HepG2 (cell line): ENCODE results near the gene MARCHF5. TPM values are rescaled to one million over a fixed set of nuclear protein-coding genes. Genes with fewer than 3 reads are reported as not detected.

Experiments used
- ATAC-seq: fragments of 200-7000 bp; cut with Tn5 transposase; 3 replicates; pipeline ENCODE4 v1.9.1; 2020; ENCODE audit warnings: mild to moderate bottlenecking, moderate library complexity
- BruUV-seq: library from RNA; stranded (reverse); fragments of 400-500 nt; replicated peaks from 2 replicates; lab custom pipeline; 2021; lab: Mats Ljungman, UMichigan
- CTCF ChIA-PET: fragments of 300-600 bp; formaldehyde crosslinking; extraction: SDS; loops from one replicate; lab custom pipeline; 2021; ENCODE audit warnings: low total read pairs, inconsistent platforms, low intra/inter-chr PET ratio; lab: Yijun Ruan, JAX
- POLR2A ChIA-PET: fragments of 350-600 bp; sonication (Branson Sonifier 250); formaldehyde crosslinking; loops from one replicate; lab custom pipeline; 2020; ENCODE audit warnings: antibody characterized with exemption, inconsistent platforms; lab: Yijun Ruan, JAX
- DNase-seq: peaks from one replicate; pipeline ENCODE4 v3.0.0-alpha.2; 2015; ENCODE audit warnings: low spot score
- FAIRE-seq: peaks from 3 replicates; lab custom pipeline; 2011; peaks lifted over from hg19 to GRCh38; lab: Jason Lieb, UNC
- H2AFZ ChIP-seq: one replicate; pipeline ENCODE4 v1.6.1; 2011; ENCODE audit warnings: low read length, inconsistent platforms
- H3K27ac ChIP-seq: fragments of 300-600 bp; 3 replicates; pipeline ENCODE4 v1.8.0; 2011; ENCODE audit warnings: mixed run types, mild to moderate bottlenecking, mixed read lengths, low read length, inconsistent platforms; ENCODE audit not compliant: insufficient read depth; ENCODE audit errors: extremely low read length
- H3K27me3 ChIP-seq, 2 experiments: fragments of 200-600 bp in 1 of 2; 2 replicates in 1 of 2; 3 replicates in 1 of 2; pipeline versions ENCODE4 v1.6.0 to v1.8.0; 2011; ENCODE audit warnings: low read length in 2 of 2, mild to moderate bottlenecking in 2 of 2, moderate library complexity in 2 of 2, inconsistent platforms in 1 of 2; ENCODE audit not compliant: insufficient read depth in 2 of 2, control insufficient read depth in 1 of 2
- H3K36me3 ChIP-seq, 2 experiments: fragments of 200-600 bp in 1 of 2; replicated peaks in 1 of 2; 2 replicates in 1 of 2; 3 replicates in 1 of 2; pipeline versions ENCODE4 v1.5.1 to v1.8.0; 2011; ENCODE audit warnings: low read length in 2 of 2, inconsistent platforms in 1 of 2; ENCODE audit not compliant: insufficient read depth in 2 of 2, control insufficient read depth in 1 of 2
- H3K4me1 ChIP-seq: 2 replicates; pipeline ENCODE4 v1.5.1; 2012; ENCODE audit warnings: low read length, inconsistent platforms; ENCODE audit not compliant: insufficient read depth
- H3K4me2 ChIP-seq: 2 replicates; pipeline ENCODE4 v1.6.0; 2011; ENCODE audit warnings: low read depth, low read length, inconsistent platforms
- H3K4me3 ChIP-seq, 3 experiments: fragments of 200-600 bp in 1 of 3; sonication (generic), shearing (Covaris generic) in 1 of 3; replicated peaks in 1 of 3; 2 replicates each; pipeline ENCODE4 v1.5.1; 2011 to 2016; ENCODE audit warnings: low read length in 3 of 3, inconsistent platforms in 2 of 3, low read depth in 2 of 3, mild to moderate bottlenecking in 2 of 3, control low read depth in 1 of 3, mixed read lengths in 1 of 3; ENCODE audit not compliant: insufficient read depth in 1 of 3
- H3K79me2 ChIP-seq: one replicate; pipeline ENCODE4 v1.6.1; 2011; ENCODE audit warnings: low read length, inconsistent platforms; ENCODE audit not compliant: insufficient read depth
- H3K9ac ChIP-seq: 2 replicates; pipeline ENCODE4 v1.6.0; 2011; ENCODE audit warnings: mild to moderate bottlenecking, low read depth, low read length, inconsistent platforms; ENCODE audit not compliant: insufficient read depth
- H3K9me3 ChIP-seq: 2 replicates; pipeline ENCODE4 v1.5.1; 2012; ENCODE audit warnings: mild to moderate bottlenecking, low read length
- H4K20me1 ChIP-seq: 2 replicates; pipeline ENCODE4 v1.6.0; 2011; ENCODE audit warnings: inconsistent platforms, mild to moderate bottlenecking, low read length, moderate library complexity; ENCODE audit not compliant: insufficient read depth
- CTCF ChIP-seq: sonication (generic); formaldehyde crosslinking; IDR thresholded peaks from 2 replicates; pipeline ENCODE4 v1.5.0; 2020; ENCODE audit warnings: mild to moderate bottlenecking, missing genetic modification reagents, moderate library complexity
- MAX ChIP-seq: IDR thresholded peaks from 2 replicates; pipeline ENCODE4 v1.6.1; 2012; ENCODE audit warnings: inconsistent platforms
- PATZ1 ChIP-seq: sonication (generic); formaldehyde crosslinking; IDR thresholded peaks from 2 replicates; pipeline ENCODE4 v1.4.0; 2020; ENCODE audit warnings: missing genetic modification reagents
- RXRA ChIP-seq: sonication (generic); formaldehyde crosslinking; IDR thresholded peaks from 2 replicates; pipeline ENCODE4 v1.5.1; 2020; ENCODE audit warnings: missing genetic modification reagents
- SAP130 ChIP-seq: IDR thresholded peaks from 2 replicates; pipeline ENCODE4 v1.6.1; 2016; ENCODE audit warnings: low read depth
- SMC3 ChIP-seq: IDR thresholded peaks from 2 replicates; pipeline ENCODE4 v1.6.1; 2011; ENCODE audit warnings: low read length, improper control_type of control experiment
- TEAD3 ChIP-seq: optimal IDR thresholded peaks from 2 replicates; pipeline ENCODE3; 2016; ENCODE audit warnings: borderline replicate concordance
- THAP11 ChIP-seq: IDR thresholded peaks from 2 replicates; pipeline ENCODE4 v1.6.1; 2016; ENCODE audit warnings: missing biosample characterization, missing genetic modification reagents
- ZBTB10 ChIP-seq: sonication (generic); formaldehyde crosslinking; IDR thresholded peaks from 2 replicates; pipeline ENCODE4 v1.4.0; 2020; ENCODE audit warnings: missing genetic modification reagents, borderline replicate concordance
- ZNF33B ChIP-seq: sonication (generic); formaldehyde crosslinking; IDR thresholded peaks from 2 replicates; pipeline ENCODE4 v1.5.1; 2020; ENCODE audit warnings: mild to moderate bottlenecking, missing genetic modification reagents
- ZNF850 ChIP-seq: sonication (generic); formaldehyde crosslinking; conservative IDR thresholded peaks from 2 replicates; pipeline ENCODE4 v1.9.0; 2021; ENCODE audit warnings: mild to moderate bottlenecking, missing genetic modification reagents
- WGBS: methylation state at CpG from one replicate; pipeline ENCODE4 v1.1.6; 2017; ENCODE audit warnings: low lambda C conversion rate; 5-methylcytosine and 5-hydroxymethylcytosine counted together
- in situ Hi-C: cut with HindIII; loops from 2 replicates; pipeline ENCODE4 v1.10.0; 2017; ENCODE audit warnings: low pct_unique_long_range_greater_than_20kb; ENCODE audit not compliant: extremely low pct_ligation_motif_present
- intact Hi-C: fragments of 100-400 bp; cut with micrococcal nuclease; formaldehyde crosslinking; loops from one replicate; pipeline ENCODE4 v1.10.0; 2022; ENCODE audit not compliant: unreplicated experiment
- polyA plus RNA-seq, 8 experiments: library from polyadenylated mRNA; depleted of rRNA in 3 of 8; stranded (reverse) in 7 of 8; unstranded in 1 of 8; fragments of >200 nt; fragmentation: Illumina TruSeq in 4 of 8; extraction: Trizol in 4 of 8; gene quantifications; 2 replicates each; pipeline versions ENCODE4 v1.2.1 to v1.2.3, GENCODE V29; 2011 to 2016; ENCODE audit warnings: low read depth in 4 of 8, missing spikeins in 1 of 8, mixed read lengths in 1 of 8; ENCODE audit not compliant: insufficient read depth in 1 of 8
- total RNA-seq, 5 experiments: library from RNA; depleted of rRNA; stranded (reverse); fragments of >200 nt; fragmentation: Illumina TruSeq; extraction: Trizol; gene quantifications; 2 replicates each; pipeline ENCODE4 v1.2.3, GENCODE V29; 2016; ENCODE audit warnings: low read depth in 1 of 5

The MARCHF5 gene
- total and polyA plus RNA-seq, 2 of the 13 experiments (the other 11 are each of a cell fraction or from before 2014, with no cell fraction given): 19.4 to 21.0 TPM

- peak overlapping the region; percentile 94 for H3K9ac ChIP-seq
- intact Hi-C loops: loop anchor here (1.0 to 5.0 kb wide), 5 partner anchors 52 to 205 kb away; no protein-coding TSS in a partner anchor
- in situ Hi-C loops: loop anchor here (5.0 kb wide), 2 partner anchors 50 to 205 kb away; no protein-coding TSS in a partner anchor
- peak overlapping the region; percentile 90 for H3K27ac ChIP-seq
- H3K27me3 ChIP-seq: no peaks in the 10 kb centered on the region; a peak in 2 of 5 replicates
- no peaks in the 10 kb centered on the region for H3K9me3 ChIP-seq
- TSS peak; percentile 53 for BruUV-seq
- peaks cover 5% of the 10 kb centered on the region for H4K20me1 ChIP-seq
- peaks cover 48% of the 10 kb centered on the region for H3K79me2 ChIP-seq
- WGBS: 1% methylated on average over 17 of the region's 17 CpGs
- ChIA-PET POLR2A (interaction anchor here (1.4 to 4.3 kb wide), 3 partner anchors 23 to 190 kb away, joined by 3 to 47 read pairs (median 4); no protein-coding TSS in a partner anchor), CTCF (interaction anchor here (1.2 kb wide), 1 partner anchor 204 kb away, joined by 8 read pairs; no protein-coding TSS in a partner anchor)
- FAIRE-seq (peak; percentile 77), ATAC-seq (no peak), DNase-seq (peak; percentile 28)
- H2AFZ ChIP-seq: peak overlapping the region; percentile 32
- peaks cover 28% of the 10 kb centered on the region for H3K4me1 ChIP-seq
- peak overlapping the region; percentile 90 to 100 (median 99) for H3K4me3 ChIP-seq
- peaks cover 0 to 16% of the 10 kb centered on the region in 2 experiments; a peak in 2 of 5 replicates for H3K36me3 ChIP-seq
- H3K4me2 ChIP-seq: peak overlapping the region; percentile 73
- TF ChIP-seq SAP130 (CRISPR knock-in tag) (peak; percentile 26; the same call in 1 of the 2 replicates), PATZ1 (CRISPR knock-in tag) (peak; percentile 79), ZNF33B (CRISPR knock-in tag) (no peak), RXRA (no peak), TEAD3 (CRISPR knock-in tag) (peak; percentile 10), CTCF (CRISPR knock-in tag) (peak; percentile 60), ZBTB10 (CRISPR knock-in tag) (peak; percentile 52; the same call in 1 of the 2 replicates), THAP11 (peak; percentile 24; the same call in 1 of the 2 replicates), ZNF850 (CRISPR knock-in tag) (0 out of 2 replicates have a peak, but pooled peaks have one; percentile 11), SMC3 (peak; percentile 33; the same call in 1 of the 2 replicates), MAX (no peak)
These were observed 1.2 kb downstream of the MARCHF5 start for GRCh38 chr10:92291921-92292845.
